Globus pallidus (tissue), 1 donor: ENCODE results near the gene WDR33.

Experiments
- DNase-seq: peaks from one replicate; pipeline ENCODE4 v3.0.0-alpha.2; 2015; ENCODE audit warnings: low spot score

The WDR33 gene

DNA sequence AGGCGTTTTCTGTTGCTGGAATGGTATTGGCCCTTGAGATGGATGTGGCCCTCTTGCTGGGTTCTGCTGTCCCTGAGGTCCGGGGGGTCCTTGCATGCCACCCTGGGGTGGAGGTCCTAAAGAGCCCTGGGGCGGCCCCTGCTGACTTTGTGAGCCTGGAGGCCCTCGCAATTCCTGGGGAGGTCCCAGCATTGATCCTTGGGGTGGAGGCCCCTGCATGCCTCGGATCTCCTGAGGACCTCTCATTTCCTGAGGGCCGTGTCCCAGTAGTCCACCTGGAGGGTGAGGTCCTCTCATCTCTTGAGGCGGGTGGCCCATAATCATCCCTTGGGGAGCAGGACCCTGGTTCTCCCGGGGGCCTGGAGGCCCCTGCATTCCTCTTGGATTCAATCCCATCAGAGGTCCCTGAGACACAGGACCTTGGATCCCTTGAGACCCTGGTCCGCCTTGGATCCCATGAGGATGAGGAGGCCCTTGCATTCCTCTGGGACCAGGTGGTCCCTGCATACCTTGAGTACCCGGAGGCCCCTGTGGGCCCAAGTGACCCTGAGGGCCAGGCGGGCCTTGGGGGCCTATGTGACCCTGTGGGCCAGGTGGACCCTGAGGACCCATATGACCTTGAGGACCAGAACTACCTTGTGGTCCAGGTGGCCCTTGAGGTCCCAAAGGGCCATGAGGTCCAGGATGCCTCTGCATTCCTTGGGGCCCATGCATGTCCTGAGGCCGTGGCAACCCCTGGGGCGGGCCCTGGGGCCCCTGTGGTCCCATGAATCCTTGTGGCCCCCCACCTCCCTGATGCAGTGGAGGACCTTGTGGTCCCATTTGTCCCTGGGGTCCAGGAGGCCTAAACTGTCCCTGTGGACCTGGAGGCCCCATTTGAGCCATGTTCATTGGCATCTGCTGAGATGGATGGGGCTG is 91.4 kb downstream of the WDR33 start:
- DNase-seq = no peak

DNA sequence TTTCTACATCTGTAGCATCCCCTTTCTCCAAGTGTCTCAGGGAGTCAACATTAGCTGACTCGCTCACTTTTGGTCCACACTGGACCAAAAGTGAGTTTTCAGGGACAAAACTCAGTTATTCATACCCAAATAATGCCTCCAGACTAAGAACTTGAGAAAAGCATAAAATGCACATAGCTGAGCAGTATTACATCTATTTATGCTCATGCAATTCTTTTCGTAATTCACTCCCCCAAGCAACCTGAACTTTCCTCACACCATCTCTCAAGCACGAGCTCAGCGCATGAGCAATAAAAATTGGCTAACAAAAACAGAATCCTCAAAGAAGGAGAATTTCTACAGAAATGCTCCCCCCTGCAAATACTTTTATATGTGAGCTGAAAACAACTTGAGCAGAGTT is 92.7 kb downstream of the WDR33 start:
- DNase-seq = no peak

DNA sequence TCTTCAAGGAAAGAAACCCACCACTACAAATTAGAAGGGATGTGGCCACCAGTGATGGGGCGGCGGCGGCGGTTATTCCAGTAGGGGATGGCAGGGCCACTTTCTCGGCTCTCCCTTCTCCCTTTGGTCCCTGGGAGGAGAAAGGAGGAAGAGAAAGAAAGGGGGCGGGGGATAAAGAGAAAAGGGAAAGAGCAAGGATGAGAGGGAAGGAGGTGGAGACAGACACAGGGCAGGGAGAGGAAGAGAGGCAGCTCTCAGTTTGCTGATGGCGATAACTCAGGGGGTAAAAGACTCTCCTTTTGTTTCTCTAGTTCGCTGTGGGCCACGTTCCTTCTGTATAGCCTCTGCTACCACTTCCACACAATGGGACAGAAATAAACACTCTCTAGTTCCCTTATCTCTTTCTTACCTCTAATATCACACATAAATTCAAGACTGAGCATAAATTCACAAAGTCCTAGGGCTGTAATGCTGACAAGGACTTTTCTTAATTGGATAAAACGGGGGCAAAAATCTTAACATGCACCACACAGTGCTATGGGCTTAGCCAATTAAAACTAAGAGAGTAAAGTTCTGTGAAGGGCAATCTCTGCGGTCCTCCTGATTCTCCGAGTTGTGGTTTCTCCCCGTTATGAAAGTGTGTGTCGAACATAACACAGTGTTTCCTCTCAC is 95.1 kb downstream of the WDR33 start:
- no peak for DNase-seq

DNA sequence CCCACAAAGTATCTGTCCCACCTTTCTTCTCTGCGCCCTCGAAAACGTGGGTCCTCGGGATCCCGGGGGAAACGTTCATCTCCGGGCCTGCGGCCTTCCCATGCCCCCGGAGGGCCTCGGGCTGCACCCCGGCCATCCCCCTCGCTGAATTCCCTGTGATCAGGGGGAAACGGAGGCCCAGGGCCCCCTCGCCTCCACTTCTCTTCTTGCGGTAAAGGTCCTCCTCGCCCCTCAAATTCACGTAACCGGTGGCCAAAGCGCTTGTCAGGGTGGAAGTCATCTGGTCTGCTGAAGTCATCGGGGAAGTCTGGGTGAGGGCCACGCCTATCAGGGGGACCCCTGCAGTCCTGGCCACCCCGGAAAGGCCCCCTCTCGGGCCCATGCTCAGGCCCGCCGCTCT is 97.4 kb downstream of the WDR33 start:
- no peak for DNase-seq

DNA sequence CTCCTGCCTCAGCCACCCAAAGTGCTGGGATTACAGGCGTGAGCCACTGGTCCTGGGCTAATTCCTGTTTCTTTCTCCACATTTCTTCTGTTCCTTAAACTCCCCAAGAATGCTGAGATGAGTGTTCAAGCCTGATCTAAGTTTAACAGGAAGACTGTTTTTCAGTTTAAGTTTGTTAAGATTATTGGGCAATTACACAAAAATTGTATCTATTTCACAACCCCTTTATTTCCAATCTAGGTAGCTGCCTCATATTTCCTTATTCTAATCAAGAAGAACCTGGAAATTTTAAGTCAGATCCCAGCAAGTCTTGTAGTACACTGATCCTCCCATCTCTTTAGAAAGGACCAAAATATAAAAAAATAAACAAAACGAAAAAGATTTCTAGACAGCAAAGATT is 98.0 kb downstream of the WDR33 start:
- no peak for DNase-seq

DNA sequence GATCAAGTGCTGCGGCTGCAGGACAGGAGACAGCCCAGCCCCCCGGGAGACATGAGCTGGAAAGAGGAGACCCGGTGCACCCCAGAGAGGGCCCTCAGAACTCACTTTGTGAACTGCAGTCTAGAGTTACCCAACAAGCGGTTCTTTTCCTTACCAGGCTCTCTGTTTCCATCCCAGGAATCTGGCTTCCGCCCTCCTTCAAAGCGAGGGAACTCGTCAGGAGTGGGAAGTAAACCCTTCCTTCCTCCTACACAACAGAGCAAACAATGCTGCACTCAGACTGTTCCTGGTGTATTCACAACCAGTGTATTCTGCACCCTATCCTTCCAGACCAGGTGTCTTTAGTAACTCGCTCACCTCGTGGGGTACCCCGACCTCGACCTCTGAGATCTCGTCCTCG is 101.6 kb downstream of the WDR33 start:
- DNase-seq = no peak

DNA sequence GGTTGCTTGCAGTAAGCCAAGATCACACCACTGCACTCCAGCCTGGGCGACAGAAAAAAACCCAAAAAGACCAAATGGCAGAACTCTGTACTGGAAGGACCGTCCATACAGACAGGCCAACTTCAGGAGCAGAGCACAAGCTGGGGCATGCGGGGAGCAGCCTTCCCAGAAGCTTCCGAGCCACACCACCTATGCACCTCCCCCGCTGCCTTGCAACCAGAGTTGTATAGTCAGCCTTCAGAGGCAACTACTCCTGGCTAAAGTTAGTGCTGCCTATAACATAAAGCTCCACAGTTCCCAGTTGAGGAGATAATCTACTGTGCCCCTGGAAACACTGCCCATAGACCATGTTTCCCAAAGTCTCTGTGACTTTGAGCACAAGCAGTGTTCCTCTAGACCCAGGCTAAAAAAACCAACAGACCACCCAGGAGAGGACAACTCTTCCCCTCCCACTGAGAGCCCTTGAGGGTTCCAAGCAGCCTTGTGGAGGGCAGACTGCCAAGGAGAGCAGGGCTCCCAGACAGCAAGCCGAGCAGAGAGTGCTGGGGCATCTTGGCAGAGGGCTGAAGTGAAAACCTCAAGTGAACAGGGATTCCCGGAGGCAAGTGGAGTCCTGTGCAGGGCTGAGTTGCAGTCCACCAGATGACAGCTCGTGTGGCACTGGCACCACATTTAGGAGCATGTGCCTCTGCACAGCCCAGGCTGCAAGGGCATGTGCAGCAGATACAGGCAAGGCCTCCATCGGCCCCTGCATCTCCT is 102.9 kb downstream of the WDR33 start:
- peak; percentile 35 for DNase-seq

DNA sequence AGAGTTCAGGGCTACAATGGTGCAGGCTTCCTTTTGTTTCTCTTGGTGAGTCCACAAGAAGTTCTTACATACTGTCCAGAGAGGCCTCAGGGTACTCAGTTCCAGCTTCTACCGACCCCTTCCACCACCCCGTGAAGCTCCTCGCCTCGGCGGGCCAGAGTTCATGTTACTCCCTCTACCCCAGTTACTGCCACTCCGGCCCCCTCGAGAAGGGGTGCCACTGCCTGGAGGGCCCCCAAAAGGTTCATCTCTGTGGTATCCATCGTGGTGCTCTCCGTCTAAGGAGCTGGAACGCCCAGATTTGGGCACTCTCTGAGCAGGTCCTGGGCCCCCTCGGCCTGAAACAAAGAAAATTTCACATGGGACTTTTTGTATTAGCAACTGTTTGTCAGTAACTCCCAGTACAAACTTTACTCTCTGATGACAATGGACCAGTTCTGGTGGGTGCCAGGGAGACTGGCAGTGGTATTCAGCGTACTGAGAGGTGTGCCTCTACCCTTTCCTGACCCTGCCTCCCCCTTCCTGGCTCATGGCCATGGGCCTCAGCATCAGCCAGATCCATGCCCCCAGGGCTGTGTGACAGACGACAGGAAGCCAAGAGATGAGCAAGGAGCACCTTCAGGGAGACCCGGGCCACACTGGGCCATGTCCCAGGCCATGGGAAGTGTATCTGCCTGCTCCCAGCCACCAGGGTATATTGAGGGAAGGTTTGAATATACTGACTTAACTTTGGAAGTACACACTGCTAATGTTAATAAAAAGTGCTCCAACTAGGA is 104.6 kb downstream of the WDR33 start:
- DNase-seq = no peak

DNA sequence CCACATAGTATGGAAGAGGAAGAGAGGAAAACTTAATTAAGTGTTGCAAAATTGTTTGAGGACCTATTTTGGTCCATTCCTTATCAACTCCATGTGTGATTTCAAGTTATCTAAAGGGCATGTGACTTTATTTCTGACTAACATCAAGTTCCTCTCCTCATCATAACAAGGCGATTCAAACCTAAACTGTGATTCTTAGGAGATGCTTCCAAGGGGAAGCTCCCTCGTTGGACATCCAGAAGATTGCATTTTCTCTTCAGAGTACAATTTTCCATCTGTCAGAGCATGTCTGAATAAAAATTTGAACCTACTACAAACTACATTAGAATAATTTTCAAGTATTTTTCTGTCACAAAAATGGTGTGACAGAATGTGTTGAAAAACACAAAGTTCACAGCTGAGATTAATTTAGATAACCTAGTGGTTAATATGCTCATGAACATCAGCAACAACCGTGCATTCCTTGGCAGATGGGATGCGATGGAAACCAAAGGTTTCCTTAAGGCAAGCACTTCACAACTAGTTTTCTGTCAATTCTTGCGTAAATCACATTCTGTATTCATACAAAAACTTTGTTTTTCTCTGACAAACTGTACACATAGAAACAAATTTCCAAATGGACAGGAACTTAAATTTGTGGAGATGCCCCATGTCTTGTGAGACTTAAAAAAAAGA is 105.4 kb downstream of the WDR33 start:
- no peak for DNase-seq

DNA sequence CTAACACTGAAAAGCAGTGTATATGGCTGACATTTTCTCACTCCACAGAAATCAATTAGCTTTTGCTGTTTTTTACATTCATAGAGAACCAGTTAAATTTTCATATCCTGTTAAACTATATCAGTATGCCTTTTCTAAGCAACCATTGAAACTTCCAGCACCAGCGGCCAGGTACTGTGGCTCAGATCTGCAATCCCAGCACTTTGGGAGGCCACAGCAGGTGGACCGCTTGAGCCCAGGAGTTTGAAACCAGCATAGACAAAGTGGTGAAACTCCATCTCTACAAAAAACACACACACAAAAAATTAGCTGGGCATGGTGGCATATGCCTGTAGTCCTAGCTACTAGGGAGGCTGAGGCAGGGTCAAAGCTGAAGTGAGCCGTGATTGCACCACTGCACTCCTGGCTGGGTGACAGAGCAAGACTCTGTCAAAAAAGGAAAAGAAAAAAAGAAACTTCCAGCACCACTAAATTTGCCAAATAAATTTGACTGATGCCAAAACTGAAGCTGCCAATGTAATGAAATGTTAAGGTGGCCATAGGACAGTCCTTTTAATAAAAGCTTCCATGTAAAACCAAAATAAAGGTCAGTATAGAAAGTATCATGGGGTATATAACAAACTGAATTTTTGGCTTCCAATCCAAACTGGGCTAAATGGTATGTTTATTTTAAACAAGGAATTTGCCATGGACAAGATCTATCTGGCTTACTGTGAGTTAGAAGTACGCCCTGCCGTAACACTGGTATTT is 106.2 kb downstream of the WDR33 start:
- no peak for DNase-seq

DNA sequence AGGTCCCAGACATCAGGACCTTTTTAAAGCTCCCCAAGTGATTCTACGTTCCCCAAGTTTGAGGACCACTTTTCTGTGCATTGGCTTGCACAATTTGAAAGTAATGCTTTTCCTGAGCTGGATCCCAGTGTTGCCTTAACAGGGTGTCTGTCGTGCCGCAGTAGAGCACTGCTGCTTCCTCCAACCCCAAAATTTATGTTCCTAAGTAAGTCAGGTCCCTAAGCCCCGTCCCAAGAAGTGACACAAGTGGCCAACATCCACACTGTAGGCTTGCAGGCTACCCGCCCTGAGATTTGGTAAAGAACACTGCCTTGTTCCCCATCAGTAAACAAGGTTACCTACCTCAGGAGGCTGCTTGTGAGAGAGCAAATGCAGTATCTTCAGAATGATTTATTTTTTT is 107.7 kb downstream of the WDR33 start:
- DNase-seq = no peak

DNA sequence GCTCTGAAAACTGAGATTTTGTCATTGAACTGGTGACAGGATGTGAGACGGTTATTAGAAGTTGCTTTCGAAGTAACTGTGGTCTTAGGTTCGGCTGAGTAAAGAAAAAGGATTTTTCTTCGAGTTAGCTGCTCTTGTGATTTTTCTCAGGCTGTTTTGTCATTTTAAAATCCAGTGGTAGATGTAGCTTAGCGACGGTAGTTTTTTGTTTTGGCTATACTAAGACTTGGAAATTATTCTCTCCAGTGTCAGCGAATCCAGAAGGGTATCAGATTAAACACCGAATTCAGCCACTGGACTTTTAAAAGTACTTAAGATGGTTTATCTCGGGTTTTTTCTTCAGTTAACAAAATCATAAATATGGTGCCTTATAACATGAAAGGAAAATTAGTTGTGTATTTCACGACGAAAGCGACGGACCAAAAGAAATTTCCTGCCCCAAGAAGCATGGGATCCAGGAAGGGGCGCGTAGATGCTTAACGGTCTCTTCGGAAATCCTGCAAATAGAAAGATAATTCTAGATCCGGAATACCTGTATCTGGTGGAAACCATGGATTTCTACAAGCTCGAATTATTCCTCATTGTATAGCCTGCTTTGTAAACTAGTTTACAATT is 108.5 kb downstream of the WDR33 start:
- no peak for DNase-seq

DNA sequence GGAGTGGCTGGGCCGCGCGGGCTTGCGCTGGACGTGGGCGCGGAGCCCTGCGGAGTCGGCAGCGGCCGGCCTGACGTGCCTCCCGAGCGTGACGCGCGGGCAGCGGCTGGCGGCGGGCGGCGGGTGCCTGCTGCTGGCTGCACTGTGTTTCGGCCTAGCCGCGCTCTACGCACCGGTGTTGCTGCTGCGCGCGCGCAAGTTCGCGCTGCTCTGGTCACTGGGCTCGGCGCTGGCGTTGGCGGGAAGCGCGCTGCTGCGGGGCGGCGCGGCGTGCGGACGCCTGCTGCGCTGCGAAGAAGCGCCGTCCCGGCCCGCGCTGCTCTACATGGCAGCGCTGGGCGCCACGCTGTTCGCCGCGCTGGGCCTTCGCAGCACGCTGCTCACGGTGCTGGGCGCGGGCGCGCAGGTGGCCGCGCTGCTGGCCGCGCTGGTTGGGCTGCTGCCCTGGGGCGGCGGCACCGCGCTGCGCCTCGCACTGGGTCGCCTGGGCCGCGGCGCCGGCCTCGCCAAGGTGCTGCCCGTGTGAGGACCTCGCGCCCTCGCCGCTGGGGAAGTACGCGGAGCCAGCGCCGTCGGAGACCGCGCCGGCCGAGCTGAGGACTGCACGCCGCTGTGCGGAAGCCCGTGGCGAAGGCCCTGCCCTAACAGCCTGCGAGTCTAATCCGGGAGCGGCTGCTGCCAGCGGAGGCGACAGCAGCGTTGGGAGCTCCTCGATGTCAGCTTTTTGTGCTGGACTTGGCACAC is 109.1 kb downstream of the WDR33 start:
- DNase-seq = peak; percentile 53

DNA sequence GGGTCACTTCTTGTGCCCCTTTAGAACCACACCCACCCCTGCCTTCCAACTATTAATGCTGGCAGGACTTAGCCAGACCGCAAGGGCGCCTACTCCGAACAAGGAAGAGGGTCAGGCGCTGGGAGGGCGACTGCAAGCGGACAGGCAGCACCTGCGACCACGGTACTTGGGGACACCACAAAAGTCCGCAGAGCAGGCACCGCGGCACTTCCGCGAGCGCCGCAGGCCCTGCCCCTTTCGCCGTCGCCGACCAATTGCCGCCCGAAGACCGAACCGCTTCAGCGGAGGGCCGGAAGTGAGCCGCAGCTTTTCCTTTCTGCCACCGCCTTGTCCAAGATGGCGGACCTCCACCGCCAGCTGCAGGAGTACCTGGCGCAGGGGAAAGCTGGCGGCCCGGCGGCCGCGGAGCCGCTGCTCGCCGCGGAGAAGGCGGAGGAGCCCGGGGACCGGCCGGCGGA is 109.7 kb downstream of the WDR33 start, which contains the start of gene SFT2D3:
SFT2D3 (plus strand) TSS at position 305 of the 458 bp plus-strand sequence; CDS start at position 337, 32 bp downstream.
- DNase-seq = peak; percentile 91

DNA sequence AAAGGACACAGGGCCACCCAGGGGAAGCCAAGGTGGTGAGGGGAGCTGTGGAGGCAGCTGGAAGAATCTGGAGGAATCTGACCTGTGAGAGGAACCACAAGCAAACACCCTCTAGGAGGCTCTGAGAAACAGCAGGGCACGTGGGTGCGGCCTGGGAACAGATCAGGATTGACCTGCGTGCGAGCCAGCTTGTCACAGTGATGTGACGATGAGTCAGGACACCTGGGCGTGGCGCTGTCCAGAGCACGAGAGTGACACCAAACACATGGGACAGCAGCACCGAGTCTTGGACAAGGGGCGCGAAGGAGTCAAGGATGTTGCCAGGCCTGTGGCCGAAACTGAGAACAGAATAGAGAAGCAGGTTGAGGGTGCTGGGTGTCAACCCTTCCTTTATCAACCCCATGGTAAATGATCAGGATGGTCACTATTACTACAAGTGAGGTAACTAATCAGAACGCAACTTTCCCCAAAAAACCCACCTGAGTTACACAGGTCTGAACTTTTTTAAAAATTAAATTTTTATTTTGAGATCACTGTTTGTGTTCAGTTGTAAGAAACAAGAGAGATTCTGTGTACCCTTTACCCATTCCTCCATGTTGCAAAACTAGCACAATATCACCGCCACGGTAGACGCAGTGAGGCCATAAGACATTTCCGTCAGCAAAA is 110.3 kb downstream of the WDR33 start:
- peak; percentile 51 for DNase-seq

DNA sequence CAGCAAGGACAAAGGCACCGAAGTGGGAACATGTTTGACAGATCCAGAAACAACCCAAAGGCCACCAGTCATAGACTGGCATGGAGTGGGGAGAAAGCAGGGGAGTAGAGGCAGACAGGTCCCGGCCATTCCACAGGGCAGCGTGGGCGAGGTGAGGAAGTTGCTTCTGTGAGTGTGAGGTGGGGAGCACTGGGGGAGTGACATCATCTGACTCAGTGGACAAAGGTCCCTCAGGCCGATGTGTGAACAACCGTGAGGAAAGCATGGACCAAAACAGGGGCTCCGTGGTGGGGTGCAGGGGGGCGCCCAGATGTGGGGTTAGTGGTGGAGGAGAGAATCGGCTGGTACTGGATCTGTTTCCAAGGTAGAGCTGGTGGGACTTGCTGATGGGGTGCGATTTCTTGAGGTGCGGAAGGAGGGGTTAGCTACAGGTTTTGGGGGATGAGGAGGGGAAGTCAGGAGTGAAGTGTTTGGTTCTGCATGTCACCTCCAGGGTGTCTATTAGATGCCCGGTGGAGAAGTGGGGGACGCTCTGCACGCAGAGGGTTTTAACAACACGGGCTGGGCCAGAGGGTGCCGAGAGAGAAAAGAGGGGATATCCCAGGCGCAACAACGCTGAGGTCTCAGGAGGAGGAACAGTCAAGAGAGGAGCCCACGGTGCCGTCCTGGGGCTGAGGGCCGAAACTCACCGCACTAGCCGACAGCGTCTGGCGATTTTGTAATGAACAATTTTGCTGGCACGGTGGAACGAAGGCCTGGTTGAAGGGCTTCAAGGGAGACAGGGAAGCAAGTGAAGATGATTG is 112.2 kb downstream of the WDR33 start:
- no peak for DNase-seq

DNA sequence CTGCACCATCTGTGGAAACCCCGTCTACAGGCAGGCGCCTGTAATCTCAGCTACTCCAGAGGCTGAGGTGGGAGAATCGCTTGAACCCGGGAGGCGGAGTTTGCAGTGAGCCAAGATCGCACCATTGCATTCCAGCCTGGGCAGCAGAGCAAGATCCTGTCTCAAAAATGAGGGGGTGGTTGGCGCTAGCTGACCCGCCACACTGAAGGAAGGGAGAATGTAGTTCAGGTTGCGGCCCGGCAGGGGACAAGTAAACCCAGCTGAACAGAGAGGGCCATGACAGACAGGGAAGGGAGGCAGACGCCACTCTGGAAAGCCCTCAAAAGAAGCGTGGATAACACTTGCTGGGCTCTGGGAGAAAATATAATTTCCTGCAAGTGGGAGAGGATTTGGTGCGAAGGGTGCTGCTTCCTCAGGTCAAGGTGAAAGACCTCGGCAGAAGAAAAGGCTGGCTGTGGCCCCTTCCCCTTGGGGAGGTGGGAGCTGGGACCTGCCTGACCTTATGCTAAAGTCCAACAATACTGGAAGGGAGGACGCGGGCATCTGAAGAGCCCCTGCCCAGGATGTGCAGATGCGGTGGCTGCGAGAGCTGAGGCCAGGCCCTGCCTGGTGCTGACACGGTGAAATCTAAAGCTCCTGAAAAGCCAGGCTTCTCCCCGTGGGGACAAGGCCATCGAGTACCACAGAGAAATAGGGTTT is 113.3 kb downstream of the WDR33 start:
- DNase-seq = no peak
